ENCODE results near the gene TLE6. TPM values are rescaled to one million over a fixed set of nuclear protein-coding genes. Genes with fewer than 3 reads are reported as not detected.

The TLE6 gene
- total and polyA plus RNA-seq, 4 donors = 0.47 to 2.8 (median 1.2) TPM

- Histone ChIP-seq H3K4me3 (ENCODE audit: low read depth in 1 of 3, low read length in 3 of 3) (peak within 1 kb of the TSS; percentile 13 to 75 (median 27)), H3K27ac (ENCODE audit: low read depth in 1 of 2, low read length in 2 of 2) (no peak within 1 kb of the TSS), H3K27me3 (ENCODE audit: control insufficient read depth in 4 of 4, insufficient read depth in 4 of 4, low read length in 3 of 4) (no peaks in the 10 kb centered on the region), H3K9ac (ENCODE audit: low read depth in 1 of 2, low read length in 2 of 2) (no peak within 1 kb of the TSS), H3K36me3 (ENCODE audit: control insufficient read depth in 4 of 4, insufficient read depth in 3 of 4, low read depth in 1 of 4, low read length in 3 of 4) (no peaks in the 10 kb centered on the region), H3K9me3 (ENCODE audit: control insufficient read depth in 4 of 4, low read length in 3 of 4) (no peaks in the 10 kb centered on the region), H3K4me1 (ENCODE audit: control insufficient read depth in 4 of 4, insufficient read depth in 4 of 4, low read length in 3 of 4) (peaks cover 3 to 29% (median 18%) of the 10 kb centered on the region in 4 donors)
- DNase-seq (ENCODE audit: low spot score) = no peak
- whole genome bisulfite sequencing = 3% methylated on average over 85 of the region's 85 CpGs
- TF ChIP-seq, protein P1, sequence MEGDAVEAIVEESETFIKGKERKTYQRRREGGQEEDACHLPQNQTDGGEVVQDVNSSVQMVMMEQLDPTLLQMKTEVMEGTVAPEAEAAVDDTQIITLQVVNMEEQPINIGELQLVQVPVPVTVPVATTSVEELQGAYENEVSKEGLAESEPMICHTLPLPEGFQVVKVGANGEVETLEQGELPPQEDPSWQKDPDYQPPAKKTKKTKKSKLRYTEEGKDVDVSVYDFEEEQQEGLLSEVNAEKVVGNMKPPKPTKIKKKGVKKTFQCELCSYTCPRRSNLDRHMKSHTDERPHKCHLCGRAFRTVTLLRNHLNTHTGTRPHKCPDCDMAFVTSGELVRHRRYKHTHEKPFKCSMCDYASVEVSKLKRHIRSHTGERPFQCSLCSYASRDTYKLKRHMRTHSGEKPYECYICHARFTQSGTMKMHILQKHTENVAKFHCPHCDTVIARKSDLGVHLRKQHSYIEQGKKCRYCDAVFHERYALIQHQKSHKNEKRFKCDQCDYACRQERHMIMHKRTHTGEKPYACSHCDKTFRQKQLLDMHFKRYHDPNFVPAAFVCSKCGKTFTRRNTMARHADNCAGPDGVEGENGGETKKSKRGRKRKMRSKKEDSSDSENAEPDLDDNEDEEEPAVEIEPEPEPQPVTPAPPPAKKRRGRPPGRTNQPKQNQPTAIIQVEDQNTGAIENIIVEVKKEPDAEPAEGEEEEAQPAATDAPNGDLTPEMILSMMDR (IDR thresholded peaks at IDR 0.05; ENCODE audit: low read depth, low read length, missing input control) = no peak
- TF ChIP-seq EGR1 (IDR thresholded peaks at IDR 0.05; ENCODE audit: low read depth in 2 of 2) (no peak), RXRA (IDR thresholded peaks at IDR 0.05) (no peak), TAF1 (conservative IDR thresholded peaks at IDR 0.05) (no peak), RAD21 (IDR thresholded peaks at IDR 0.05) (no peak), MAX (IDR thresholded peaks at IDR 0.05) (no peak)
These were observed 51.9 kb downstream of the TLE6 start, which contains the start of gene TLE2 for GRCh38 chr19:3029065-3029923. TSS of gene TLE2 (minus strand) at chr19:3029280. CDS start at chr19:3028904, 376 bp downstream.

DNA sequence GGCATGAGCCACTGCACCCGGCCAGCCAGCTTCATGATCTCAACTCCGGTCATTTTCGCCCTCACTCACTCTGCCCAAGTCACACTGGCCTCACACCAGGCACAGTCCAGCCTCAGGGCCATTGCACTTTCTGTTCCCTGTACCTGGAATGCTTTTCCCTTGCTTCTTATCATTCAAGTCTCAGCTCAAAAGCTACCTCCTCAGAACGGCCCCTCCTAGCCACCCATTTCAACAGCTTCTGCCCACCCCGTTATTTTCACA, 54.2 kb downstream of the TLE6 start:
- DNase-seq (ENCODE audit: low spot score) = no peak
- Histone ChIP-seq H3K9ac (ENCODE audit: low read depth in 1 of 2, low read length in 2 of 2) (no peak overlapping the region), H3K36me3 (ENCODE audit: control insufficient read depth in 4 of 4, insufficient read depth in 3 of 4, low read depth in 1 of 4, low read length in 3 of 4) (no peaks in the 10 kb centered on the region), H3K27me3 (ENCODE audit: control insufficient read depth in 4 of 4, insufficient read depth in 4 of 4, low read length in 3 of 4) (no peaks in the 10 kb centered on the region), H3K4me3 (ENCODE audit: low read depth in 1 of 3, low read length in 3 of 3) (no peak overlapping the region), H3K27ac (ENCODE audit: low read depth in 1 of 2, low read length in 2 of 2) (no peak overlapping the region), H3K9me3 (ENCODE audit: control insufficient read depth in 4 of 4, low read length in 3 of 4) (no peaks in the 10 kb centered on the region), H3K4me1 (ENCODE audit: control insufficient read depth in 4 of 4, insufficient read depth in 4 of 4, low read length in 3 of 4) (peaks cover 13 to 43% (median 26%) of the 10 kb centered on the region in 4 donors)
- TF ChIP-seq HNF4G (IDR thresholded peaks at IDR 0.05) = no peak
- TF ChIP-seq EGR1 (IDR thresholded peaks at IDR 0.05; ENCODE audit: low read depth in 2 of 2) = no peak
- no peak for TF ChIP-seq ATF3 (IDR thresholded peaks at IDR 0.05)
- TF ChIP-seq, protein P2, sequence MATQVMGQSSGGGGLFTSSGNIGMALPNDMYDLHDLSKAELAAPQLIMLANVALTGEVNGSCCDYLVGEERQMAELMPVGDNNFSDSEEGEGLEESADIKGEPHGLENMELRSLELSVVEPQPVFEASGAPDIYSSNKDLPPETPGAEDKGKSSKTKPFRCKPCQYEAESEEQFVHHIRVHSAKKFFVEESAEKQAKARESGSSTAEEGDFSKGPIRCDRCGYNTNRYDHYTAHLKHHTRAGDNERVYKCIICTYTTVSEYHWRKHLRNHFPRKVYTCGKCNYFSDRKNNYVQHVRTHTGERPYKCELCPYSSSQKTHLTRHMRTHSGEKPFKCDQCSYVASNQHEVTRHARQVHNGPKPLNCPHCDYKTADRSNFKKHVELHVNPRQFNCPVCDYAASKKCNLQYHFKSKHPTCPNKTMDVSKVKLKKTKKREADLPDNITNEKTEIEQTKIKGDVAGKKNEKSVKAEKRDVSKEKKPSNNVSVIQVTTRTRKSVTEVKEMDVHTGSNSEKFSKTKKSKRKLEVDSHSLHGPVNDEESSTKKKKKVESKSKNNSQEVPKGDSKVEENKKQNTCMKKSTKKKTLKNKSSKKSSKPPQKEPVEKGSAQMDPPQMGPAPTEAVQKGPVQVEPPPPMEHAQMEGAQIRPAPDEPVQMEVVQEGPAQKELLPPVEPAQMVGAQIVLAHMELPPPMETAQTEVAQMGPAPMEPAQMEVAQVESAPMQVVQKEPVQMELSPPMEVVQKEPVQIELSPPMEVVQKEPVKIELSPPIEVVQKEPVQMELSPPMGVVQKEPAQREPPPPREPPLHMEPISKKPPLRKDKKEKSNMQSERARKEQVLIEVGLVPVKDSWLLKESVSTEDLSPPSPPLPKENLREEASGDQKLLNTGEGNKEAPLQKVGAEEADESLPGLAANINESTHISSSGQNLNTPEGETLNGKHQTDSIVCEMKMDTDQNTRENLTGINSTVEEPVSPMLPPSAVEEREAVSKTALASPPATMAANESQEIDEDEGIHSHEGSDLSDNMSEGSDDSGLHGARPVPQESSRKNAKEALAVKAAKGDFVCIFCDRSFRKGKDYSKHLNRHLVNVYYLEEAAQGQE (IDR thresholded peaks at IDR 0.05) = no peak
- TF ChIP-seq TAF1 (conservative IDR thresholded peaks at IDR 0.05) = no peak
- no peak for TF ChIP-seq GABPA (IDR thresholded peaks at IDR 0.05 in 1 of 2, conservative IDR thresholded peaks at IDR 0.05 in 1 of 2)
- TF ChIP-seq, protein P3, sequence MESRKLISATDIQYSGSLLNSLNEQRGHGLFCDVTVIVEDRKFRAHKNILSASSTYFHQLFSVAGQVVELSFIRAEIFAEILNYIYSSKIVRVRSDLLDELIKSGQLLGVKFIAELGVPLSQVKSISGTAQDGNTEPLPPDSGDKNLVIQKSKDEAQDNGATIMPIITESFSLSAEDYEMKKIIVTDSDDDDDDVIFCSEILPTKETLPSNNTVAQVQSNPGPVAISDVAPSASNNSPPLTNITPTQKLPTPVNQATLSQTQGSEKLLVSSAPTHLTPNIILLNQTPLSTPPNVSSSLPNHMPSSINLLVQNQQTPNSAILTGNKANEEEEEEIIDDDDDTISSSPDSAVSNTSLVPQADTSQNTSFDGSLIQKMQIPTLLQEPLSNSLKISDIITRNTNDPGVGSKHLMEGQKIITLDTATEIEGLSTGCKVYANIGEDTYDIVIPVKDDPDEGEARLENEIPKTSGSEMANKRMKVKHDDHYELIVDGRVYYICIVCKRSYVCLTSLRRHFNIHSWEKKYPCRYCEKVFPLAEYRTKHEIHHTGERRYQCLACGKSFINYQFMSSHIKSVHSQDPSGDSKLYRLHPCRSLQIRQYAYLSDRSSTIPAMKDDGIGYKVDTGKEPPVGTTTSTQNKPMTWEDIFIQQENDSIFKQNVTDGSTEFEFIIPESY (IDR thresholded peaks at IDR 0.05) = no peak
- no peak for TF ChIP-seq HNF4A (conservative IDR thresholded peaks at IDR 0.05)
- TF ChIP-seq, protein P1 (IDR thresholded peaks at IDR 0.05; ENCODE audit: low read depth, low read length, missing input control) = no peak
- TF ChIP-seq FOXA2 (IDR thresholded peaks at IDR 0.05) = no peak
- no peak for TF ChIP-seq RAD21 (IDR thresholded peaks at IDR 0.05)
- no peak for TF ChIP-seq JUND (IDR thresholded peaks at IDR 0.05)
- TF ChIP-seq RXRA (IDR thresholded peaks at IDR 0.05) = no peak
- no peak for TF ChIP-seq NR2F2 (IDR thresholded peaks at IDR 0.05)
- TF ChIP-seq FOXA1 (IDR thresholded peaks at IDR 0.05) = no peak
- TF ChIP-seq YY1 (IDR thresholded peaks at IDR 0.05) = no peak
- no peak for TF ChIP-seq SP1 (IDR thresholded peaks at IDR 0.05)
- TF ChIP-seq MAX (IDR thresholded peaks at IDR 0.05) = no peak
- 85% methylated on average over 5 of the region's 5 CpGs for WGBS

All from liver (tissue), 9 donors.